Posterior cingulate gyrus (tissue), 11 donors: Measurements from ENCODE around the gene DDX20.

Experiments used
- DNase-seq, 10 donors: peaks; one replicate each; pipeline versions ENCODE4 v3.0.0 to v3.0.0-alpha.2; 2020 to 2021; ENCODE audit warnings: mixed read lengths in 3 of 10
- intact Hi-C: fragments of 100-400 bp; cut with DNase I; formaldehyde crosslinking; loops from one replicate; pipeline ENCODE4 v1.15.1; 2023

DDX20 gene

DNA sequence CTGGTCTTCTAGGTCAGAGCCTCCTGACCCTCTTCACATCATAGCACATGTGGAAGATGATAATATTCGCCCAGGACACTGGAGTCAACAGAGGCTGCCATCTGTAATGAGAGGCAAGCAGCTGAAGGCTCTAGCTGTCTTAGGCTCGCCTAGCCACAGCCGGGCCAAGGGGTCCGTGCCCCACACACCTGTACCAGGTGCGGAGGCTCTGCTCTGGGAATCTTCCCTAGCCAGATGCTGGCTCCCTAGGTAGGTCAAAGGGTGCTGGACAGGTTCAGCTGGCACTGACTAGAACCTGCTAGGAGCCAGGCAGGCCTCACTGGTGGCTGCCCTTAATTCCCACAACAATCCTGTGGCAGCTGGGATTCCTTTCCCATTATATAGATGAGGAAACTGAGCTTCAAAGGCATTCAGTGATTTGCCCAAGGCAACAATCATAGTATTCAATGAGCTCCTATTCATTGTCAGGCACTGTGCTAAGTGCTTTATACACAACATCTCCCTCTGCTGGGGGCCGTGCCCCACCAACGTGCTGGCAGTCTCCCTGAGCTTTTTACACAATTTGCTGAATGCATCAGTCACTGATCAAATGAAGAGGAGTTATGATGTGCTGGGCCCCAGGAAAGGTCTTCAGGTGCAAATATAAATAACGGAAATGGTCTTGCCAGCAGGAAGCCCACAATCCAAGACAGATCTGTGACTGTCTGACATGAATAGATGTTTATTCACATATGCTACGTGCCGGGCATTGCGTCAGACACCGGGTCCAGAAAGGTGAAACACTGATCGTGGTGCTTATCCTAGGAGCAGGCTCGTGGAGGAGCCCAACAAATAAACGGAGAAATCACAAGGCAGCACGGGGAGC lies 58.0 kb downstream of the DDX20 start:
- intact Hi-C loops, result no loop called here
- DNase-seq, result no peak

GRCh38 chr1:111814305-111814628 lies 58.6 kb downstream of the DDX20 start:
- no peak for DNase-seq
- intact Hi-C loops, result no loop called here

GRCh38 chr1:111814642-111815041 lies 58.9 kb downstream of the DDX20 start:
- intact Hi-C loops, result no loop called here
- DNase-seq, result no peak
